ENCODE measurements around the gene MUC13.
"Not testable (repeated sequence)": the region's sequence is repeated elsewhere in the genome, so short reads cannot be mapped to it uniquely, and the experiment has no call there.

Gene MUC13

GRCh38 chr3:124960698-124961097 lies 26.1 kb upstream of the MUC13 start:
- no peak overlapping the region for H3K4me2 ChIP-seq
- no peaks in the 10 kb centered on the region for H3K4me1 ChIP-seq (ENCODE audit: low read depth, poor library complexity, severe bottlenecking)
- no peak overlapping the region for H2AFZ ChIP-seq (ENCODE audit: low read depth)
- no peak overlapping the region for H3K9ac ChIP-seq
- H4K20me1 ChIP-seq (ENCODE audit: insufficient read depth), result no peaks in the 10 kb centered on the region
- H3K4me3 ChIP-seq (IDR thresholded peaks at IDR 0.05; ENCODE audit: insufficient read depth, low read depth, low read length), result no peak overlapping the region
- H3K27me3 ChIP-seq (ENCODE audit: insufficient read depth, low read depth), result no peaks in the 10 kb centered on the region
- H3K27ac ChIP-seq, result no peak overlapping the region
- H3K36me3 ChIP-seq (ENCODE audit: insufficient read depth), result no peaks in the 10 kb centered on the region
- no peak for TF ChIP-seq CTCF (conservative IDR thresholded peaks at IDR 0.05; ENCODE audit: low read depth, low read length)
- H3K79me2 ChIP-seq (ENCODE audit: insufficient read depth, low read depth), result no peaks in the 10 kb centered on the region

- no peak for TF ChIP-seq CTCF (conservative IDR thresholded peaks at IDR 0.05; ENCODE audit: low read depth, low read length)
- Histone ChIP-seq H3K27ac (no peak overlapping the region), H3K4me3 (IDR thresholded peaks at IDR 0.05; ENCODE audit: insufficient read depth, low read depth, low read length) (no peak overlapping the region), H3K36me3 (ENCODE audit: insufficient read depth) (no peaks in the 10 kb centered on the region), H2AFZ (ENCODE audit: low read depth) (no peak overlapping the region), H3K4me1 (ENCODE audit: low read depth, poor library complexity, severe bottlenecking) (no peaks in the 10 kb centered on the region), H3K79me2 (ENCODE audit: insufficient read depth, low read depth) (no peaks in the 10 kb centered on the region), H3K27me3 (ENCODE audit: insufficient read depth, low read depth) (no peaks in the 10 kb centered on the region), H3K4me2 (no peak overlapping the region), H4K20me1 (ENCODE audit: insufficient read depth) (no peaks in the 10 kb centered on the region), H3K9ac (no peak overlapping the region)
Measured at GRCh38 chr3:124960105-124960504, 25.6 kb upstream of the MUC13 start.

GRCh38 chr3:124957951-124958350 lies 23.4 kb upstream of the MUC13 start:
- H3K27me3 ChIP-seq (ENCODE audit: insufficient read depth, low read depth); H3K36me3 ChIP-seq (ENCODE audit: insufficient read depth); H3K4me3 ChIP-seq (IDR thresholded peaks at IDR 0.05; ENCODE audit: insufficient read depth, low read depth, low read length); H3K79me2 ChIP-seq (ENCODE audit: insufficient read depth, low read depth); H3K27ac ChIP-seq; H3K9ac ChIP-seq; H2AFZ ChIP-seq (ENCODE audit: low read depth); H3K4me2 ChIP-seq; H4K20me1 ChIP-seq (ENCODE audit: insufficient read depth); H3K4me1 ChIP-seq (ENCODE audit: low read depth, poor library complexity, severe bottlenecking): not testable (repeated sequence)

GRCh38 chr3:124952282-124952855 lies 17.8 kb upstream of the MUC13 start:
- no peak for TF ChIP-seq CTCF (conservative IDR thresholded peaks at IDR 0.05; ENCODE audit: low read depth, low read length)
- Histone ChIP-seq H3K4me2 (no peak overlapping the region), H3K27ac (no peak overlapping the region)

GRCh38 chr3:124951511-124952281 lies 17.1 kb upstream of the MUC13 start:
- H3K4me3 ChIP-seq (IDR thresholded peaks at IDR 0.05; ENCODE audit: insufficient read depth, low read depth, low read length), result no peak overlapping the region
- H3K36me3 ChIP-seq (ENCODE audit: insufficient read depth), result no peaks in the 10 kb centered on the region
- H3K4me2 ChIP-seq, result no peak overlapping the region
- no peak for TF ChIP-seq CTCF (conservative IDR thresholded peaks at IDR 0.05; ENCODE audit: low read depth, low read length)
- H4K20me1 ChIP-seq (ENCODE audit: insufficient read depth), result no peaks in the 10 kb centered on the region
- no peaks in the 10 kb centered on the region for H3K79me2 ChIP-seq (ENCODE audit: insufficient read depth, low read depth)
- no peak overlapping the region for H3K9ac ChIP-seq
- no peaks in the 10 kb centered on the region for H3K4me1 ChIP-seq (ENCODE audit: low read depth, poor library complexity, severe bottlenecking)
- H3K27me3 ChIP-seq (ENCODE audit: insufficient read depth, low read depth), result no peaks in the 10 kb centered on the region
- H2AFZ ChIP-seq (ENCODE audit: low read depth), result no peak overlapping the region
- no peak overlapping the region for H3K27ac ChIP-seq

More at GRCh38 chr3:124952282-124952855, 17.8 kb upstream of the MUC13 start:
- Histone ChIP-seq H3K27me3 (ENCODE audit: insufficient read depth, low read depth) (no peaks in the 10 kb centered on the region), H2AFZ (ENCODE audit: low read depth) (no peak overlapping the region), H3K36me3 (ENCODE audit: insufficient read depth) (no peaks in the 10 kb centered on the region), H3K9ac (no peak overlapping the region), H3K4me3 (IDR thresholded peaks at IDR 0.05; ENCODE audit: insufficient read depth, low read depth, low read length) (no peak overlapping the region), H3K79me2 (ENCODE audit: insufficient read depth, low read depth) (no peaks in the 10 kb centered on the region), H4K20me1 (ENCODE audit: insufficient read depth) (no peaks in the 10 kb centered on the region), H3K4me1 (ENCODE audit: low read depth, poor library complexity, severe bottlenecking) (no peaks in the 10 kb centered on the region)

Measured in KMS-11 (cell line).